HEK293 (cell line): ENCODE results near the gene SEMA3A.

Experiments used
- CTCF ChIA-PET: fragments of 350-600 bp; formaldehyde crosslinking; extraction: SDS; loops from one replicate; lab custom pipeline; 2021; ENCODE audit warnings: antibody characterized with exemption; lab: Yijun Ruan, JAX
- POLR2A ChIA-PET: fragments of 300-600 bp; formaldehyde crosslinking; extraction: SDS; loops from one replicate; lab custom pipeline; 2020; ENCODE audit warnings: antibody characterized with exemption, inconsistent platforms; lab: Yijun Ruan, JAX
- H3K27ac ChIP-seq: fragments of 200-500 bp; sonication (Bioruptor generic); 2 replicates; pipeline ENCODE4 v1.5.1; 2014; ENCODE audit warnings: low read depth, low read length, control low read depth, inconsistent platforms; ENCODE audit errors: extremely low read depth
- H3K36me3 ChIP-seq, 2 experiments: fragments of 200-500 bp in 1 of 2; sonication (Bioruptor generic) in 1 of 2; 1 replicate in 1 of 2; 2 replicates in 1 of 2; pipeline ENCODE4 v1.5.1; 2014 to 2017; ENCODE audit warnings: inconsistent platforms in 2 of 2, low read length in 2 of 2; ENCODE audit not compliant: control insufficient read depth in 2 of 2, insufficient read depth in 1 of 2
- H3K4me1 ChIP-seq: fragments of 200-500 bp; sonication (Bioruptor generic); 2 replicates; pipeline ENCODE4 v1.5.1; 2014; ENCODE audit warnings: mild to moderate bottlenecking, low read length, inconsistent platforms; ENCODE audit not compliant: control insufficient read depth, insufficient read depth
- H3K4me3 ChIP-seq: 2 replicates; pipeline ENCODE4 v1.5.1; 2011; ENCODE audit warnings: low read depth, mild to moderate bottlenecking, control low read depth, low read length, moderate library complexity
- H3K9me3 ChIP-seq: fragments of 200-500 bp; sonication (Bioruptor generic); 2 replicates; pipeline ENCODE4 v1.5.1; 2014; ENCODE audit warnings: low read depth, low read length, inconsistent platforms; ENCODE audit not compliant: control insufficient read depth, insufficient read depth
- FEZF1 ChIP-seq: fragments of 450-650 bp; formaldehyde crosslinking; IDR thresholded peaks from 2 replicates; pipeline ENCODE4 v1.5.1; 2016; ENCODE audit warnings: missing biosample characterization, missing genetic modification characterization
- HOXD13 ChIP-seq: sonication (generic); formaldehyde crosslinking; IDR thresholded peaks from 2 replicates; pipeline ENCODE4 v1.8.0; 2022; ENCODE audit warnings: missing genetic modification reagents, borderline replicate concordance
- KLF16 ChIP-seq: fragments of 450-650 bp; formaldehyde crosslinking; IDR thresholded peaks from 2 replicates; pipeline ENCODE4 v1.5.1; 2017; ENCODE audit warnings: missing biosample characterization, missing genetic modification characterization
- PATZ1 ChIP-seq: fragments of 450-650 bp; formaldehyde crosslinking; IDR thresholded peaks from 2 replicates; pipeline ENCODE4 v1.5.1; 2016; ENCODE audit warnings: missing biosample characterization, missing genetic modification characterization
- PRDM1 ChIP-seq: fragments of 450-650 bp; formaldehyde crosslinking; IDR thresholded peaks from 2 replicates; pipeline ENCODE4; 2016; ENCODE audit warnings: missing biosample characterization, missing genetic modification characterization
- RBAK ChIP-seq: fragments of 450-650 bp; formaldehyde crosslinking; IDR thresholded peaks from 2 replicates; pipeline ENCODE4 v1.5.1; 2016; ENCODE audit warnings: missing biosample characterization, missing genetic modification characterization
- ZBTB1 ChIP-seq: fragments of 450-650 bp; formaldehyde crosslinking; IDR thresholded peaks from 2 replicates; pipeline ENCODE4 v1.5.1; 2016; ENCODE audit warnings: missing biosample characterization, missing genetic modification characterization
- ZBTB48 ChIP-seq: fragments of 450-650 bp; formaldehyde crosslinking; IDR thresholded peaks from 2 replicates; pipeline ENCODE4 v1.5.1; 2016; ENCODE audit warnings: missing biosample characterization, missing genetic modification characterization
- ZNF16 ChIP-seq: fragments of 450-650 bp; formaldehyde crosslinking; IDR thresholded peaks from 2 replicates; pipeline ENCODE4 v1.5.1; 2016; ENCODE audit warnings: low read depth, missing biosample characterization, missing genetic modification characterization
- ZNF18 ChIP-seq: fragments of 450-650 bp; formaldehyde crosslinking; IDR thresholded peaks from 2 replicates; pipeline ENCODE4 v1.5.1; 2016; ENCODE audit warnings: missing biosample characterization, missing genetic modification characterization
- ZNF2 ChIP-seq: fragments of 450-650 bp; formaldehyde crosslinking; IDR thresholded peaks from 2 replicates; pipeline ENCODE4 v1.5.1; 2016; ENCODE audit warnings: missing biosample characterization, missing genetic modification characterization
- ZNF221 ChIP-seq: fragments of 450-650 bp; formaldehyde crosslinking; IDR thresholded peaks from 2 replicates; pipeline ENCODE4 v1.5.1; 2017; ENCODE audit warnings: missing biosample characterization, missing genetic modification characterization, borderline replicate concordance
- ZNF248 ChIP-seq: fragments of 450-650 bp; formaldehyde crosslinking; IDR thresholded peaks from 2 replicates; pipeline ENCODE4 v1.5.1; 2017; ENCODE audit warnings: missing biosample characterization, missing genetic modification characterization
- ZNF274 ChIP-seq, 2 experiments: fragments of 200-500 bp in 1 of 2; fragments of 450-650 bp in 1 of 2; sonication (Bioruptor generic) in 1 of 2; formaldehyde crosslinking in 1 of 2; IDR thresholded peaks; 2 replicates each; pipeline versions ENCODE4 v1.5.1 to v1.6.1; 2014 to 2016; ENCODE audit warnings: borderline replicate concordance in 1 of 2, inconsistent platforms in 1 of 2, low read length in 1 of 2, missing biosample characterization in 1 of 2, missing genetic modification characterization in 1 of 2
- ZNF302 ChIP-seq: fragments of 450-650 bp; formaldehyde crosslinking; IDR thresholded peaks from 2 replicates; pipeline ENCODE4 v1.5.1; 2016; ENCODE audit warnings: missing biosample characterization, missing genetic modification characterization, low read depth
- ZNF394 ChIP-seq: fragments of 450-650 bp; formaldehyde crosslinking; IDR thresholded peaks from 2 replicates; pipeline ENCODE4 v1.5.1; 2016; ENCODE audit warnings: missing biosample characterization, missing genetic modification characterization, mild to moderate bottlenecking, moderate library complexity, borderline replicate concordance
- ZNF473 ChIP-seq: fragments of 450-650 bp; formaldehyde crosslinking; IDR thresholded peaks from 2 replicates; pipeline ENCODE4 v1.5.1; 2017; ENCODE audit warnings: missing biosample characterization, missing genetic modification characterization
- ZNF501 ChIP-seq: fragments of 450-650 bp; formaldehyde crosslinking; IDR thresholded peaks from 2 replicates; pipeline ENCODE4 v1.5.1; 2016; ENCODE audit warnings: missing biosample characterization, missing genetic modification characterization
- ZNF529 ChIP-seq: fragments of 450-650 bp; formaldehyde crosslinking; IDR thresholded peaks from 2 replicates; pipeline ENCODE4 v1.5.1; 2017; ENCODE audit warnings: missing genetic modification characterization, missing biosample characterization; ENCODE audit not compliant: insufficient replicate concordance
- ZNF623 ChIP-seq: fragments of 450-650 bp; formaldehyde crosslinking; IDR thresholded peaks from 2 replicates; pipeline ENCODE4 v1.5.1; 2016; ENCODE audit warnings: missing biosample characterization, missing genetic modification characterization
- ZNF658 ChIP-seq: fragments of 450-650 bp; formaldehyde crosslinking; IDR thresholded peaks from 2 replicates; pipeline ENCODE4; 2016; ENCODE audit warnings: missing biosample characterization, missing genetic modification characterization
- ZNF677 ChIP-seq: fragments of 450-650 bp; IDR thresholded peaks from 2 replicates; pipeline ENCODE4 v1.5.0; 2018; ENCODE audit warnings: missing biosample characterization, mild to moderate bottlenecking, missing genetic modification characterization, moderate library complexity
- ZNF791 ChIP-seq: fragments of 450-650 bp; formaldehyde crosslinking; IDR thresholded peaks from 2 replicates; pipeline ENCODE4 v1.5.1; 2016; ENCODE audit warnings: missing biosample characterization, missing genetic modification characterization
- ZNF830 ChIP-seq: fragments of 450-650 bp; IDR thresholded peaks from 2 replicates; pipeline ENCODE4 v1.5.0; 2018; ENCODE audit warnings: missing biosample characterization, missing genetic modification characterization, low read depth, mild to moderate bottlenecking, moderate library complexity
- ZNF843 ChIP-seq: fragments of 450-650 bp; formaldehyde crosslinking; IDR thresholded peaks from 2 replicates; pipeline ENCODE4 v1.5.1; 2016; ENCODE audit warnings: missing biosample characterization, missing genetic modification characterization
- TF ChIP-seq, protein P1 (sequence below): fragments of 450-650 bp; formaldehyde crosslinking; IDR thresholded peaks from 2 replicates; pipeline ENCODE4 v1.5.1; 2016; ENCODE audit warnings: missing biosample characterization, missing genetic modification characterization
- TF ChIP-seq, protein P2 (sequence below): fragments of 450-650 bp; formaldehyde crosslinking; IDR thresholded peaks from 2 replicates; pipeline ENCODE4 v1.5.1; 2017; ENCODE audit warnings: missing biosample characterization, missing genetic modification characterization
- TF ChIP-seq, protein P3 (sequence below): fragments of 450-650 bp; formaldehyde crosslinking; IDR thresholded peaks from 2 replicates; pipeline ENCODE4; 2016; ENCODE audit warnings: missing biosample characterization, missing genetic modification characterization
- TF ChIP-seq, protein P4 (sequence below): fragments of 450-650 bp; formaldehyde crosslinking; IDR thresholded peaks from 2 replicates; pipeline ENCODE4 v1.5.1; 2016; ENCODE audit warnings: missing biosample characterization, missing genetic modification characterization, low read depth

The SEMA3A gene

GRCh38 chr7:84149573-84149972 is 45.0 kb downstream of the SEMA3A start (continued):
- TF ChIP-seq, protein P1, sequence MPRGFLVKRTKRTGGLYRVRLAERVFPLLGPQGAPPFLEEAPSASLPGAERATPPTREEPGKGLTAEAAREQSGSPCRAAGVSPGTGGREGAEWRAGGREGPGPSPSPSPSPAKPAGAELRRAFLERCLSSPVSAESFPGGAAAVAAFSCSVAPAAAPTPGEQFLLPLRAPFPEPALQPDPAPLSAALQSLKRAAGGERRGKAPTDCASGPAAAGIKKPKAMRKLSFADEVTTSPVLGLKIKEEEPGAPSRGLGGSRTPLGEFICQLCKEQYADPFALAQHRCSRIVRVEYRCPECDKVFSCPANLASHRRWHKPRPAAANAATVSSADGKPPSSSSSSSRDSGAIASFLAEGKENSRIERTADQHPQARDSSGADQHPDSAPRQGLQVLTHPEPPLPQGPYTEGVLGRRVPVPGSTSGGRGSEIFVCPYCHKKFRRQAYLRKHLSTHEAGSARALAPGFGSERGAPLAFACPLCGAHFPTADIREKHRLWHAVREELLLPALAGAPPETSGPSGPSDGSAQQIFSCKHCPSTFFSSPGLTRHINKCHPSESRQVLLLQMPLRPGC = no peak
- TF ChIP-seq FEZF1 (tag by site-specific recombination) = peak; percentile 46; the same call in 1 of the 2 replicates
- no peak for TF ChIP-seq ZNF248 (tag by site-specific recombination)
- TF ChIP-seq, protein P2, sequence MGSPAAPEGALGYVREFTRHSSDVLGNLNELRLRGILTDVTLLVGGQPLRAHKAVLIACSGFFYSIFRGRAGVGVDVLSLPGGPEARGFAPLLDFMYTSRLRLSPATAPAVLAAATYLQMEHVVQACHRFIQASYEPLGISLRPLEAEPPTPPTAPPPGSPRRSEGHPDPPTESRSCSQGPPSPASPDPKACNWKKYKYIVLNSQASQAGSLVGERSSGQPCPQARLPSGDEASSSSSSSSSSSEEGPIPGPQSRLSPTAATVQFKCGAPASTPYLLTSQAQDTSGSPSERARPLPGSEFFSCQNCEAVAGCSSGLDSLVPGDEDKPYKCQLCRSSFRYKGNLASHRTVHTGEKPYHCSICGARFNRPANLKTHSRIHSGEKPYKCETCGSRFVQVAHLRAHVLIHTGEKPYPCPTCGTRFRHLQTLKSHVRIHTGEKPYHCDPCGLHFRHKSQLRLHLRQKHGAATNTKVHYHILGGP = no peak
- TF ChIP-seq ZNF2 (tag by site-specific recombination) = no peak
- TF ChIP-seq ZNF221 (tag by site-specific recombination) = no peak
- no peak for TF ChIP-seq ZNF473 (tag by site-specific recombination)
- TF ChIP-seq ZBTB1 (tag by site-specific recombination) = no peak
- TF ChIP-seq ZNF274 (IDR thresholded peaks at IDR 0.05; ENCODE audit: low read length) = no peak
- no peak for TF ChIP-seq ZNF274 (tag by site-specific recombination; IDR thresholded peaks at IDR 0.05; ENCODE audit: borderline replicate concordance)
- TF ChIP-seq ZNF677 (tag by site-specific recombination) = no peak
- TF ChIP-seq ZNF658 (tag by site-specific recombination) = no peak
- no peak for TF ChIP-seq ZNF501
- no peak for TF ChIP-seq ZNF18 (tag by site-specific recombination)
- 0 out of 2 replicates have a peak, but pooled peaks have one; percentile 31 for TF ChIP-seq ZNF843
- no peak for TF ChIP-seq ZNF529
- 0 out of 2 replicates have a peak, but pooled peaks have one; percentile 8 for TF ChIP-seq PRDM1 (tag by site-specific recombination)
- no peak for TF ChIP-seq ZNF830 (tag by site-specific recombination)
- no peak for TF ChIP-seq HOXD13

DNA sequence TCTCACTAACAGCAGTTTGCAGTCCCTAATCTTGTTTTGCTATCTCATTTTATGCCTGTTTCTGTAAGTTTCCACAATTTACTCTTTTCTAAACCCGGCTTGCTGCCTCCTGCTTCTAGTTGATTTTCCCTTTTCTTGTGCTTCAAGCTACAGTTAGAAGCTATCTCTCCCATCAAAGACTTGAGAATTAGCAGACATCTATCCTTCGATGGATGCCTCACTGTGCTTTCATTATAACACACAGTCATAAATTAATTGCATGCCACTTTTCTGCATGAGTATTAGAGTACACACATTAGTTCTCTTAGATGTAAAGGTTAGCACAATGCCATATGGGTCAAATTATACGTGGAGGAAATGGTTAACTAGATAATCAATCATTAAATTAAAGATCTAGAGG is 48.7 kb downstream of the SEMA3A start:
- Histone ChIP-seq H3K4me3 (no peak overlapping the region), H3K27ac (no peak overlapping the region), H3K9me3 (no peaks in the 10 kb centered on the region), H3K36me3 (no peaks in the 10 kb centered on the region), H3K4me1 (peaks cover 21% of the 10 kb centered on the region)
- POLR2A ChIA-PET = no interaction called here
- CTCF ChIA-PET = no interaction called here
- TF ChIP-seq PATZ1 (tag by site-specific recombination) (no peak), HOXD13 (no peak), ZBTB48 (tag by site-specific recombination) (no peak), ZNF302 (tag by site-specific recombination) (no peak), ZNF623 (tag by site-specific recombination) (no peak), ZNF16 (tag by site-specific recombination) (no peak), ZNF394 (tag by site-specific recombination) (no peak), RBAK (tag by site-specific recombination) (no peak), ZNF791 (tag by site-specific recombination) (no peak), KLF16 (tag by site-specific recombination) (no peak), ZNF221 (tag by site-specific recombination) (no peak)
- TF ChIP-seq, protein P3, sequence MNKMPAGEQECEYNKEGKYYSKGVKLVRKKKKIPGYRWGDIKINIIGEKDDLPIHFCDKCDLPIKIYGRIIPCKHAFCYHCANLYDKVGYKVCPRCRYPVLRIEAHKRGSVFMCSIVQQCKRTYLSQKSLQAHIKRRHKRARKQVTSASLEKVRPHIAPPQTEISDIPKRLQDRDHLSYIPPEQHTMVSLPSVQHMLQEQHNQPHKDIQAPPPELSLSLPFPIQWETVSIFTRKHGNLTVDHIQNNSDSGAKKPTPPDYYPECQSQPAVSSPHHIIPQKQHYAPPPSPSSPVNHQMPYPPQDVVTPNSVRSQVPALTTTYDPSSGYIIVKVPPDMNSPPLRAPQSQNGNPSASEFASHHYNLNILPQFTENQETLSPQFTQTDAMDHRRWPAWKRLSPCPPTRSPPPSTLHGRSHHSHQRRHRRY (tag by site-specific recombination) = no peak
- TF ChIP-seq, protein P4, sequence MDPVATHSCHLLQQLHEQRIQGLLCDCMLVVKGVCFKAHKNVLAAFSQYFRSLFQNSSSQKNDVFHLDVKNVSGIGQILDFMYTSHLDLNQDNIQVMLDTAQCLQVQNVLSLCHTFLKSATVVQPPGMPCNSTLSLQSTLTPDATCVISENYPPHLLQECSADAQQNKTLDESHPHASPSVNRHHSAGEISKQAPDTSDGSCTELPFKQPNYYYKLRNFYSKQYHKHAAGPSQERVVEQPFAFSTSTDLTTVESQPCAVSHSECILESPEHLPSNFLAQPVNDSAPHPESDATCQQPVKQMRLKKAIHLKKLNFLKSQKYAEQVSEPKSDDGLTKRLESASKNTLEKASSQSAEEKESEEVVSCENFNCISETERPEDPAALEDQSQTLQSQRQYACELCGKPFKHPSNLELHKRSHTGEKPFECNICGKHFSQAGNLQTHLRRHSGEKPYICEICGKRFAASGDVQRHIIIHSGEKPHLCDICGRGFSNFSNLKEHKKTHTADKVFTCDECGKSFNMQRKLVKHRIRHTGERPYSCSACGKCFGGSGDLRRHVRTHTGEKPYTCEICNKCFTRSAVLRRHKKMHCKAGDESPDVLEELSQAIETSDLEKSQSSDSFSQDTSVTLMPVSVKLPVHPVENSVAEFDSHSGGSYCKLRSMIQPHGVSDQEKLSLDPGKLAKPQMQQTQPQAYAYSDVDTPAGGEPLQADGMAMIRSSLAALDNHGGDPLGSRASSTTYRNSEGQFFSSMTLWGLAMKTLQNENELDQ (tag by site-specific recombination) = no peak
